ENCODE data around the gene SPATA1. TPM values are rescaled to one million over a fixed set of nuclear protein-coding genes. Genes with fewer than 3 reads are reported as not detected.

The SPATA1 gene
- total RNA-seq, 4 donors from 2014 or later = 1.7 TPM; not detected in 3

DNA sequence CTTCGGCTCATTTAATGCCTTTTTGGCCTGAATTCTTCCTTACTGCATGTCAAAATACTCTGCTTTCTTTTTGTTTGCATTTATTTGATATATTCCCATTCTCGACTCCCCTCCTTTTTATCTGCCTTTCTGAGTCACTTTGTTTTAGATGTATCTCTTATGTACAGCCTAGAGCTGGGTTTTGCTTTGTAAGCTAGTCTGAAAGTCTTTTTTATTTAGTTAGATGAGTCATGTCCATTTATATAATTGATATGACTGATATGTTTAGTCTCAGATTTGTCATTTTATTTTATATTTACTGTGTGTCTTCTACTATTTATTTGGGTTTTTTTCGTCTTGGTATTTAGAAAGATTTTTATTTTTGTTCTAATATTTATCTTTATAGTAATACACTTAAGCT lies 33.8 kb downstream of the SPATA1 start:
- H3K9me3 ChIP-seq = no peaks in the 10 kb centered on the region
- H3K4me3 ChIP-seq = no peak overlapping the region
- peaks cover 5% of the 10 kb centered on the region for H3K36me3 ChIP-seq
- no peak for DNase-seq (ENCODE audit: low spot score in 2 of 2)
- no peaks in the 10 kb centered on the region for H3K27me3 ChIP-seq
- no peak overlapping the region for H3K27ac ChIP-seq
- no peaks in the 10 kb centered on the region for H3K4me1 ChIP-seq
- TF ChIP-seq CTCF (IDR thresholded peaks at IDR 0.05) (no peak), POLR2A (IDR thresholded peaks at IDR 0.05) (no peak), POLR2AphosphoS5 (IDR thresholded peaks at IDR 0.05) (no peak), EP300 (IDR thresholded peaks at IDR 0.05) (no peak)
- WGBS = 90% methylated on average over 3 of the region's 3 CpGs

GRCh38 chr1:84540759-84541158 lies 34.6 kb downstream of the SPATA1 start:
- WGBS = 21% methylated on average over 1 of the region's 1 CpG
- TF ChIP-seq POLR2AphosphoS5 (IDR thresholded peaks at IDR 0.05) = no peak
- TF ChIP-seq POLR2A (IDR thresholded peaks at IDR 0.05) = no peak
- no peak for TF ChIP-seq CTCF (IDR thresholded peaks at IDR 0.05)
- no peak for TF ChIP-seq EP300 (IDR thresholded peaks at IDR 0.05)
- Histone ChIP-seq H3K4me1 (no peaks in the 10 kb centered on the region), H3K36me3 (peaks cover 5% of the 10 kb centered on the region), H3K4me3 (no peak overlapping the region), H3K27me3 (no peaks in the 10 kb centered on the region), H3K27ac (no peak overlapping the region), H3K9me3 (no peaks in the 10 kb centered on the region)
- no peak for DNase-seq (ENCODE audit: low spot score in 2 of 2)

DNA sequence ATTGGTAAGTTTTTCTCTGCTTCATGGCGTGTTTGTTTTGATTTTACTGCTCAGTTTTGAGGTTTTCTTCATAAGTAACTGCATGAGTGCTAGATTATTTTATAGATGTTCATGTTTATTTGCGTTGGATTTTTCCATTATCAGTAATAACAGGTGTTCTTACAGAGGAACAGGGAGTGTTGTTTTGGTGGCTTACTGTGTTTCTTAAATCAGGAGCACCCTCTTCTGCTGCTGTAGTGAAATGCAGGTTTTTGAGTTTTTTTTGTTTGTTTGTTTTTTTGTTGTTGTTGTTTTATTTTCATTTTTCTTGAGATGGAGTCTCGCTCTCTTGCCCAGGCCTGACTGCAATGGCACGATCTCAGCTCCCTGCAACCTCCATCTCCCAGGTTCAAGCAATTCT lies 35.5 kb downstream of the SPATA1 start:
- TF ChIP-seq POLR2A (IDR thresholded peaks at IDR 0.05) (no peak), CTCF (IDR thresholded peaks at IDR 0.05) (no peak), POLR2AphosphoS5 (IDR thresholded peaks at IDR 0.05) (no peak), EP300 (IDR thresholded peaks at IDR 0.05) (no peak)
- Histone ChIP-seq H3K36me3 (peaks cover 5% of the 10 kb centered on the region), H3K27me3 (no peaks in the 10 kb centered on the region), H3K4me3 (no peak overlapping the region), H3K9me3 (no peaks in the 10 kb centered on the region), H3K27ac (no peak overlapping the region), H3K4me1 (no peaks in the 10 kb centered on the region)
- WGBS = 98% methylated on average over 4 of the region's 4 CpGs
- DNase-seq (ENCODE audit: low spot score in 2 of 2) = no peak

DNA sequence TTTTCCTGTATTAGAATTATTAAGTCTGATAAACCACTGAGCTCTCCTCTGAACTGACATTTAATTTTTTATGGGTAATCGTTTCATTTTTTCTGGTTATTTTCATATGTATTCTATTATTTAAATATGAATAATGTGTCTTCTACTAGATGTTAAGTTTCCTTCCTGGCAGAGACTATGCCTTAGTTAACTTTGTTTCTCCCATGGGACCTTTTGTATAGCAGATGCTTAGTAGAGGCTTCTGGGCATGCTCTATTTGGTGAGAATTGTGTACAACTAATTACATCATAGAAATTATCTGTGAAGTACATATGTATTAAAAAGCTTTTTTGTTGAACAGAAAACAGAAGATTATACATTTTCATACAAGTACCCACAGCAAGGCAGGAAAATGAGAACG lies 44.6 kb downstream of the SPATA1 start:
- TF ChIP-seq CTCF (IDR thresholded peaks at IDR 0.05) (no peak), POLR2AphosphoS5 (IDR thresholded peaks at IDR 0.05) (no peak), EP300 (IDR thresholded peaks at IDR 0.05) (no peak), POLR2A (IDR thresholded peaks at IDR 0.05) (no peak)
- H3K27ac ChIP-seq = no peak overlapping the region
- no peaks in the 10 kb centered on the region for H3K27me3 ChIP-seq
- H3K36me3 ChIP-seq = no peaks in the 10 kb centered on the region
- DNase-seq (ENCODE audit: low spot score in 2 of 2) = no peak
- H3K4me1 ChIP-seq = no peaks in the 10 kb centered on the region
- WGBS = 65% methylated on average over 2 of the region's 2 CpGs
- no peaks in the 10 kb centered on the region for H3K9me3 ChIP-seq
- H3K4me3 ChIP-seq = no peak overlapping the region

DNA sequence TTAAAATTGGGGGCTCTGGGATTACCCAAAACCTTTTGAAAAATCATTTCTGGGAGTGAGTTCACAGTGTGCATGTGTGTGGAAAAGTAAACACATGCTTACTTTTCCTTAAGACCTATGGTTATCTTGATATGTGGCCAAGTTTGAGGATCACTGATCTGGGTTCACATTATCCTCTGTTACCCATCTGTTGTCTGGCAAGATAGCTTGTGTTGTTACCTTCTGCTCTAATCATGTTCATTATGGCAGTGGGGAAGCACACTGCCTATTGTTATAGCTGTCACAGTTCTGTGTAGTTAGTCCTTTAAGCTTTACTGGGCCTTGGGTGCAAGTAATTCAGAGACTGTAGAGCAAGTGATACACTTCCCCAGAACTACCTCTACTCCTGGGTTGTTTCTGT lies 63.0 kb downstream of the SPATA1 start:
- TF ChIP-seq CTCF (IDR thresholded peaks at IDR 0.05) = no peak
- TF ChIP-seq EP300 (IDR thresholded peaks at IDR 0.05) = no peak
- no peak for TF ChIP-seq POLR2AphosphoS5 (IDR thresholded peaks at IDR 0.05)
- no peak for TF ChIP-seq POLR2A (IDR thresholded peaks at IDR 0.05)
- Histone ChIP-seq H3K9me3 (no peaks in the 10 kb centered on the region), H3K4me3 (no peak overlapping the region), H3K27ac (no peak overlapping the region), H3K36me3 (peaks cover 15% of the 10 kb centered on the region), H3K4me1 (peaks cover 28% of the 10 kb centered on the region), H3K27me3 (no peaks in the 10 kb centered on the region)
- no peak for DNase-seq (ENCODE audit: low spot score in 2 of 2)
